ENCODE results near the gene NOS1AP. TPM values are rescaled to one million over a fixed set of nuclear protein-coding genes. Genes with fewer than 3 reads are reported as not detected.
"Not testable (repeated sequence)": the region's sequence is repeated elsewhere in the genome, so short reads cannot be mapped to it uniquely, and the experiment has no call there.

NOS1AP gene
- total RNA-seq, 1 experiment from 2014 or later: 9.9 TPM

- no peaks in the 10 kb centered on the region for H3K36me3 Mint-ChIP-seq (ENCODE audit: insufficient read depth, unreplicated experiment)
- H3K4me1 Mint-ChIP-seq (ENCODE audit: low read depth, unreplicated experiment): peaks cover 40% of the 10 kb centered on the region
- intact Hi-C loops (cut with micrococcal nuclease; ENCODE audit: unreplicated experiment): no loop called here
- H3K27ac Mint-ChIP-seq (ENCODE audit: unreplicated experiment): no peak overlapping the region
- no peak overlapping the region for H3K4me3 Mint-ChIP-seq (ENCODE audit: low read depth, unreplicated experiment)
- BruUV-seq (replicated peaks): no TSS peak
- DNase-seq: no peak
- peaks cover 4% of the 10 kb centered on the region for H3K9me3 Mint-ChIP-seq (ENCODE audit: low read depth, unreplicated experiment)
- TF ChIP-seq CTCF (IDR thresholded peaks at IDR 0.05; ENCODE audit: unreplicated experiment): no peak
- CTCF ChIA-PET: no interaction called here
- H3K27me3 Mint-ChIP-seq (ENCODE audit: unreplicated experiment): no peaks in the 10 kb centered on the region
These were observed 348.2 kb downstream of the NOS1AP start for GRCh38 chr1:162417650-162418049.

- Mint-ChIP-seq H3K27ac (ENCODE audit: unreplicated experiment) (peak overlapping the region; percentile 94), H3K4me1 (ENCODE audit: low read depth, unreplicated experiment) (peaks cover 46% of the 10 kb centered on the region)
- H3K36me3 Mint-ChIP-seq (ENCODE audit: insufficient read depth, unreplicated experiment); intact Hi-C loops (cut with micrococcal nuclease; ENCODE audit: unreplicated experiment); BruUV-seq (replicated peaks); H3K27me3 Mint-ChIP-seq (ENCODE audit: unreplicated experiment); H3K4me3 Mint-ChIP-seq (ENCODE audit: low read depth, unreplicated experiment); H3K9me3 Mint-ChIP-seq (ENCODE audit: low read depth, unreplicated experiment): not testable (repeated sequence)
- DNase-seq: peak; percentile 38
- CTCF ChIA-PET: interaction anchor here (1.3 to 1.8 kb wide), 2 partner anchors 13 to 16 kb away, joined by 3 to 5 read pairs; no protein-coding TSS in a partner anchor
These were observed 349.1 kb downstream of the NOS1AP start for GRCh38 chr1:162418584-162418983.

- H3K27me3 Mint-ChIP-seq (ENCODE audit: unreplicated experiment); H3K36me3 Mint-ChIP-seq (ENCODE audit: insufficient read depth, unreplicated experiment); intact Hi-C loops (cut with micrococcal nuclease; ENCODE audit: unreplicated experiment); BruUV-seq (replicated peaks): not testable (repeated sequence)
- Mint-ChIP-seq H3K4me3 (ENCODE audit: low read depth, unreplicated experiment) (peak overlapping the region; percentile 23), H3K27ac (ENCODE audit: unreplicated experiment) (peak overlapping the region; percentile 94), H3K4me1 (ENCODE audit: low read depth, unreplicated experiment) (peaks cover 48% of the 10 kb centered on the region), H3K9me3 (ENCODE audit: low read depth, unreplicated experiment) (peaks cover 13% of the 10 kb centered on the region)
- CTCF ChIA-PET: interaction anchor here (0.6 to 1.8 kb wide), 8 partner anchors 11 to 338 kb away, joined by 3 to 5 read pairs (median 3); no protein-coding TSS in a partner anchor
- DNase-seq: peak; percentile 75
These were observed 350.0 kb downstream of the NOS1AP start for GRCh38 chr1:162419450-162419931.

Small RNA genes lying within 50 kb of the gene (microRNA-seq; reads per million reads assigned to microRNA genes)
- gene MIR4654: 2.1 reads per million
- gene MIR556: 24.6 reads per million, percentile 47 among the genes with 10 or more reads in this experiment

Other genes with a start within 250 kb of the NOS1AP start
- gene OLFML2B, start 45.8 kb upstream of the NOS1AP start, total RNA-seq (2022): not detected in 2 replicates

Measured in Calu3 (cell line).